Hepatic stellate cell (primary cell): ENCODE measurements around the gene MZF1.
A peak's percentile ranks its signal among the peaks of the same experiment; 100 is the strongest.

Source experiments
- DNase-seq: peaks from one replicate; pipeline ENCODE4 v3.0.0; 2011; ENCODE audit warnings: low spot score

Gene MZF1

GRCh38 chr19:58569943-58570670 is 3.0 kb downstream of the MZF1 start:
- no peak for DNase-seq

GRCh38 chr19:58569191-58569942 is 3.8 kb downstream of the MZF1 start:
- no peak for DNase-seq

- DNase-seq: no peak
Observed at GRCh38 chr19:58568453-58569130, 4.5 kb downstream of the MZF1 start.

GRCh38 chr19:58566989-58567388 is 6.1 kb downstream of the MZF1 start:
- no peak for DNase-seq

GRCh38 chr19:58563823-58564222 is 9.3 kb downstream of the MZF1 start:
- DNase-seq: no peak

- no peak for DNase-seq
Observed at GRCh38 chr19:58563034-58563573, 10.0 kb downstream of the MZF1 start.

GRCh38 chr19:58562122-58563033 is 10.8 kb downstream of the MZF1 start:
- DNase-seq: no peak

GRCh38 chr19:58561373-58562121 is 11.6 kb downstream of the MZF1 start:
- no peak for DNase-seq

- no peak for DNase-seq
Observed at GRCh38 chr19:58560921-58561320, 12.2 kb downstream of the MZF1 start.

GRCh38 chr19:58560007-58560887 is 12.9 kb downstream of the MZF1 start:
- no peak for DNase-seq

GRCh38 chr19:58559275-58560006 is 13.7 kb downstream of the MZF1 start:
- peak; percentile 99 for DNase-seq

GRCh38 chr19:58558623-58559274 is 14.4 kb downstream of the MZF1 start:
- peak; percentile 94 for DNase-seq

- no peak for DNase-seq
Observed at GRCh38 chr19:58558066-58558622, 15.0 kb downstream of the MZF1 start, which contains the start of gene UBE2M. Gene UBE2M (minus strand): TSS chr19:58558611. CDS start chr19:58558381, 230 bp downstream.

GRCh38 chr19:58557221-58558065 is 15.7 kb downstream of the MZF1 start:
- no peak for DNase-seq

GRCh38 chr19:58556622-58557220 is 16.4 kb downstream of the MZF1 start:
- no peak for DNase-seq

GRCh38 chr19:58555920-58556621 is 17.1 kb downstream of the MZF1 start:
- DNase-seq: no peak
